Right ventricle myocardium superior (tissue), 1 donor: Measurements from ENCODE around the gene SEC14L5. TPM values are rescaled to one million over a fixed set of nuclear protein-coding genes. Genes with fewer than 3 reads are reported as not detected.

Experiments used
- ATAC-seq: fragments of 200-7000 bp; cut with Tn5 transposase; one replicate; pipeline ENCODE4 v1.9.1; 2020; ENCODE audit warnings: mild to moderate bottlenecking; ENCODE audit not compliant: poor library complexity
- DNase-seq: peaks from one replicate; pipeline ENCODE4 v3.0.0-alpha.2; 2020
- intact Hi-C: fragments of 100-400 bp; cut with DNase I; formaldehyde crosslinking; loops from one replicate; pipeline ENCODE4 v1.11.2; 2022
- total RNA-seq: library from RNA; stranded (reverse); fragmentation: NEBNext Ultra II Directional; extraction: Animal tissue kit (Norgen Biotek cat#: 25700); gene quantifications from one replicate; pipeline ENCODE4 v1.2.1, GENCODE V29; 2021
- donor health status: DM: no; HTN: yes; CAD: no; lungs with severe emphysema.

The SEC14L5 gene
- total RNA-seq, 1 donor from 2014 or later: 26.2 TPM

DNA sequence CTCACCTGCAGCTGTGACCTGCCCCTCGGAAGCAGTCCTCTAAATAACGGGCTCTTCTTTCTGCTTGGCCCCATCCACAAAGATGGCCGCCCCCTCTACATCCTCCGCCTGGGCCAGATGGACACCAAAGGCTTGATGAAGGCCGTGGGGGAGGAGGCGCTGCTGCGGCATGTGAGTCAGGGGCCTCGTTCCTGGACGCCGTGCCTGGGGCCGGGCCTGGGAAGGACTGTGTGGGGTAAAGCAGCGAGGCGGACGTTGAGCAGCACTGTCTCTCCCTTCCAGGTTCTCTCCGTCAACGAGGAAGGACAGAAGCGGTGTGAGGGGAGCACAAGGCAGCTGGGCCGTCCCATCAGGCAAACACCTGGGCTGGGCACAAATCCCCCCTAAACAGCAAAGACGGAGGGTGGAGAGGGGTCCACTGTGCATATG, 42.5 kb downstream of the SEC14L5 start:
- no peak for ATAC-seq
- DNase-seq: no peak
- intact Hi-C loops: no loop called here

DNA sequence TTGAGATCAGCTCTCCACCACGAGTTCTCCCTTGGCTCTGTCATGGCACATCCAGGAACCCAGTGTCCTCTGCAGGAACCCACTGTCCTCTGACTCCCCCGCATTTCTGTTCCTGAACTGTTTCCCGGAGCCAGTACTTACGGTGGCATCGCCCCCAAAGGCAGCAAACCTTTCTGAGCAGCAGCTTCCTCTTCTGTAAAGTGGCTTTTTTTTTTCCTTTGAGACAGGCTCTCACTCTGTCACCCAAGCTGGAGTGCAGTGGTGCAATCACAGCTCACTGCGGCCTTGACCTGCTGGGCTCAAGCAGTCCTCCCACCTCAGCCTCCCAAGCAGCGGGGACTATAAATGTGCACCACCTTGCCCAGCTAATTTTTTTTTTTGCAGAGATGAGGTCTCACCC, 43.4 kb downstream of the SEC14L5 start:
- intact Hi-C loops: no loop called here
- DNase-seq (no peak), ATAC-seq (no peak)

DNA sequence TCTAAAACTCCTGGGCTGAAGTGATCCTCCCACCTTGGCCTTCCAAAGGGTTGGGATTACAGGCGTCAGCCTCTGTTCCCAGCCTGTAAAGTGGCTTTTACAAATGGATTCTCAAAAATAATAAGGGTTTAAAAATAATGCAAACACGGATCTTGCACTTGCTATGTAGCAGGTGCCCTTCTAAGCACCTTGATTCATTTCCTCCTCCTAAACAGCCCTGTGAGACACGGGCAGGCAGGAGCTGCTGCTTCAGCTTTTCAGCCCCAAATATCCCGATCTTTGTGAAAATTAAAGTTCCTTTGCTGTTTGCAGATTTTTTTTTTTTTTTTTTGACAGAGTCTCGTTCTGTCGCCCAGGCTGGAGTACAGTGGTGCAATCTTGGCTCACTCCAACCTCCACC, 43.9 kb downstream of the SEC14L5 start:
- intact Hi-C loops: no loop called here
- no peak for DNase-seq

DNA sequence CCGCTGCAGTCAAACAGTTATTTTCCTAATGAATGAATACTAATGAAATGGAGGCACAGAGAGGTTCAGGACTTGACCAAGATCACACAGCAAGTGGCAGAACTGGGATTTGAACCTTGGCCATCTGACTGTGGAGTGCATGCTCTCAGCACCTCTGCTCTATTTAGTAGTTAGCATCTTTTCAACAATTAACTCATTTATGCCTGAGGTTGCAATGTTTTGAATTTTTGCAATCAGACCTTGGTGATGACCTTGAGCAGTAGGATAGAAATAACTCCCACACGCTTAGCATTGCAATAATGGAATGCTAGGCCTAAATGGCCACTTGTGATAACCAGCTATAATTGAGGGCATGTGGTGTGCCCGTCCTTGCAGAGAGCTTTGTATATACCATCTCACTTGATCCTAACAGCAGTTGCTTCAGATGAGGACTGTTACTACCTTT, 44.6 kb downstream of the SEC14L5 start:
- ATAC-seq: peak; percentile 73
- intact Hi-C loops: no loop called here
- no peak for DNase-seq

More for the DNA sequence above, 43.9 kb downstream of the SEC14L5 start:
- no peak for ATAC-seq

DNA sequence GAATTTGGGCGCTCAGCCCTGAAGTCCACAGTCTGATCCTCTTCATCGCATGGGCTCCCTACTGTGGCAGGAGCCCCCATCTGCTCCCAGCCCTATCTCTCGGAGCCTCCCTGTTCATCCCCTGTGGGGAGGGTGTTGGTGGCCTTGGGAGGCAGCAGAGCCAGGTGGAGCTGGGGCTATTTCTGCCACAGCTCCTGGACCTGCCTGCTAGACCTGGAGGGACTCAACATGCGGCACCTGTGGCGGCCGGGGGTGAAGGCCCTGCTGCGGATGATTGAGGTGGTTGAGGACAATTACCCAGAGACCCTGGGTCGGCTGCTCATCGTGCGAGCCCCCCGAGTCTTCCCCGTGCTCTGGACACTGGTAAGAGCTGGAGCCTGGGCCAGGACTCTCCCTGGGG, 45.1 kb downstream of the SEC14L5 start:
- DNase-seq: no peak

DNA sequence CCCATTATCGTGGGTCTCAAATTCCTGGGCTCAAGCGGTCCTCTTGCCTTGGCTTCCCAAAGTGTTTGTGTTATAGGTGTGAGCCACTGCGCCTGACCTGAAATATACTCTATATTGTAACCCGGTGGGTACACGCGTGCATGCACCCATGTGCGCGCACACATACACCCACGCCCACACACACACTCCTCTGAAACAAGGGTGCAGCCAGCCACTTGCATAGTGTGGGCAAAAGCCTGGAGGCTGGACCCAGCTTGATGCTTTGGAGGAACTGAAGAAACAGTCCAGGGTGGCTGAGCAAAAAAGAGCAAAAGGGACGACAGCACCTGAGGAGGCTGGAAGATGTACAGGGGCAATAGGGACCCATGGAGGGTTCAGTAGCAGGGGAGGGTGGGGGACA, 45.7 kb downstream of the SEC14L5 start:
- no peak for DNase-seq
- intact Hi-C loops: no loop called here
- ATAC-seq: peak; percentile 30

More for the DNA sequence above, 45.1 kb downstream of the SEC14L5 start:
- peak; percentile 42 for ATAC-seq
- intact Hi-C loops: no loop called here

DNA sequence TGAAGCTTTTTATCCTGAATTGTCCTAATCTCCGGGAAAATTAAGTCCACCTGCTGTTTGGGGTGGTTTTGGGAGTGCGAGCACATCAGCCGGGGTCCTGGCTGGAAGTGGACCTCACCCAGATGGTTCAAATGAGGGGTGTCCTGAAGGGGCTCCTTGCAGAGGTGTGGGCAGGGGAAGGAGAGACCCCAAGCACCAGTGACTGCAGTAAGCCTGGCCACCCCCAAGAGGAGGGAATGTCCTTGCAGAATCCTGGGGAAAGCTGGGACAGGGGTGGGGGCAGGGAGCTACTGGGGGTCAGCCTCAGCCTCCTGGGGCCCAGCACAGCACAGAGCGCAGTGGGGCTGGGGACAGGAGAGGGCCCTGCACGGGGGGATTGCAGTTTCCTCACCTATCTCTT, 46.2 kb downstream of the SEC14L5 start:
- intact Hi-C loops: no loop called here
- ATAC-seq (peak; percentile 19), DNase-seq (no peak)

DNA sequence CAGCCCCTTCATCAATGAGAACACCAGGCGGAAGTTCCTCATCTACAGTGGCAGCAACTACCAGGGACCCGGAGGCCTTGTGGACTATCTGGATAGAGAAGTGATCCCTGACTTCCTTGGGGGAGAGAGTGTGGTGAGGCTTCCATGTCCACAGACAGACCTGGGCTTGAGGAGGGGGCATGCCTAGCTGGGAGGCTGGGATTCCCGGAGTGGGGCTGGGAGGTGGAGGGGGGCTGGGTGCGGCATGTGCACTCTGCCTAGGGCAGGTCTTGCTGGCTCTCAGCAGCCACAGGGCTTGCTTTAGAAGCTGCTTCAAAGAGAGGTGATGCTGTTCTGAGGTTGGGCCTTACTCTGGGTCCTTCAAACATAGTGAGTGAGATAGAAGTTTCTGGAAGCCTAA, 47.8 kb downstream of the SEC14L5 start:
- intact Hi-C loops: no loop called here
- no peak for ATAC-seq

DNA sequence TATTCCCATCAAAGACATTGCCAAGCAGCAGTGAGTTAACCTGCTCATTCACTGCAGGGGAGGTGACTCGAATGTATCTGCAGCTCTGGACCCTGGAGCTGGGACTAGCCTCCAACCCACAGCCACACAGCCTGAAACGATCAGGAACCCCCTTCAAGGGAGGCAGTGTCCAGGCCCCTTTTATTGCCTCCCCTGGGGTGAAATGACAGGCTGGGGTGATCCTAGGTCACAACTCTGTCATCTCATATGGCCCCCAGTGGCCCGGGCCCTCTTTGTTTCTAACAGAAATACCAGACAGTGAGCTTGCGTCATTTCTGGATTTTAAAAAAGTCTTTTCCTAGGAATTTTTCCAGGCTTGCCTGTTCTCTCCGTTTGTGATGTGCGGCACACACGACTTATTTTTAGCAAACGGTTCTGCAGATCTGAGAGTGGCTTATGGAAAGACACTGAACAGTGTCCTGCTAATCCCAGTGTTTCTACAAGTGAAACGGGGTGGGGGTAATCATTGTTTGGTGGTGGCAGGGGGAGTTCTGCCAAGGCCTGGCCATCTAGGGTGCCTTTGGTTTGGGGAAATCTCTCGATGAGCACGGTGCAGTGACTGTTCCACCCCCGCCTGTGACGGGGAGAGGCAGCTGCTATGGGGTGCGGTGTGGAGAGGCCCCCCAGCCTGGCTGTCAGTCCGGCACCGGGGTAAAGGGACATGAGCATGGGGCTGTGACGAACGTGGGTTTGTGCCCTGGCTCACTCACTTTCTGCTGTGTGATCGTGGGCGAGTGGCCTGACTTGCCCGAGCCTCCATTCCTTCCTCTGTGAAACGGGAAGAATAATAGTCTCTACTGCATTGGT, 48.4 kb downstream of the SEC14L5 start:
- DNase-seq (no peak), ATAC-seq (no peak)
- intact Hi-C loops: no loop called here

More for the DNA sequence above, 47.8 kb downstream of the SEC14L5 start:
- no peak for DNase-seq

DNA sequence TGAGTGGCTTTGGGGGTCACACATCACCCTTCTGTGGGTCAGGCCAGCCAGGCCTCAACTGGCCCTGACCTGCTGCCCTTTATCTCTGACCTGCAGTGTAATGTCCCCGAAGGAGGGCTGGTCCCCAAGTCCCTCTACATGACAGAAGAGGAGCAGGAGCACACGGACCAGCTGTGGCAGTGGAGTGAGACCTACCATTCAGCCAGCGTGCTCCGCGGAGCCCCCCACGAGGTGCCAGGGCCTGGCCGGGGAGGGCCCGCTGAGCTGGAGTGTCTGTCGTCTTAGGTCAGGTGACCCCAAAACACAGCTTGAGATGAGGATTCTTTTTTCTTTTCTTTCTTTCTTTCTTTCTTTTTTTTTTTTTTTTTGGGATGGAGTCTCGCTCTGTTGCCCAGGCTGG, 49.1 kb downstream of the SEC14L5 start:
- DNase-seq: no peak
- intact Hi-C loops: no loop called here
- ATAC-seq: no peak

DNA sequence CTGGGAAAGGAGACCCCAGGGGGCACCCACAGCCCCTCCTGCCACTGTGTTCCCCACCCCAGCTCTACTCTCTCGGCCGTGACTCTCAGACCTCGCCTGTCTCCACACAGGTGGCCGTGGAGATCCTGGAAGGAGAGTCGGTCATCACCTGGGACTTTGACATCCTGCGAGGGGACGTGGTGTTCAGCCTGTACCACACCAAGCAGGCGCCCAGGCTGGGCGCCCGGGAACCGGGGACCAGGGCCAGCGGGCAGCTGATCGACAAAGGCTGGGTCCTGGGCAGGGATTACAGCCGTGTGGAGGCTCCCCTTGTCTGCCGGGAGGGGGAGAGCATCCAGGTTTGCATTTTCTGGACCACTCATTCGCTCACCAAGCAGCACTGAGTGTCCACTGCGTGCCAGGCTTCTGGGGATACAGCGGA, 50.2 kb downstream of the SEC14L5 start:
- ATAC-seq (no peak), DNase-seq (no peak)
- intact Hi-C loops: no loop called here

DNA sequence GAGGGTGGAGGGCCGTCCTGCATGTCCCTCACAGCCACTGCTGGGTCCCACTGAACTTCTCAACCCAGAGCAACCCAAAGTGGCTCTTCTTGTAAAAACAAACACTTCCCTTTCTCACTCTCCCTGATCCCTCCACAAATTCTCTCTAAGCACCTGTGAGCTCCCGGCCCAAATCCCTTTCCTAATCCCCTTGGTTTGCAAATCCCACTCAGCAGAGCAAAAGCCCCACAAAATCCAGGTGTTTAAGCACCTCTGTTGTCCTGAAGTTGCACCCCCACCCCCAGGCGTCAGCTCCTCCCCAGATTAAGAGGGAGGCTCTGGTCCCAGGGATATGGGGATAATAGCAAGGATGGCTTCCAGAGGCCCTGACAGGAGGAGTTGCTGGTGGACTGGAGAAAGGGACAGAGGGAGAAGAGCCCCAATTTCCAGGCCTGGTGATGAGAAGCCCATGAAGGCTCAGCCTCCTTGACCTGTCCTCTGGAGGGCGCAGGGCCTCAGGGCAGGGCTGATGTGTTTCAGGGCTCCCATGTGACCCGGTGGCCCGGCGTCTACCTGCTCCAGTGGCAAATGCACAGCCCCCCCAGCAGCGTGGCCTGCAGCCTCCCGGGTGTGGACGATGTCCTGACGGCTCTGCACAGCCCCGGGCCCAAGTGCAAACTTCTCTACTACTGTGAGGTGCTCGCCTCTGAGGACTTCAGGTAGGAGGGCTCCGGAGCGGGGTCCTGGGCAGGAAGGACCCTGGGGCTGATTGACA, 52.6 kb downstream of the SEC14L5 start:
- DNase-seq (no peak), ATAC-seq (no peak)
- intact Hi-C loops: no loop called here

DNA sequence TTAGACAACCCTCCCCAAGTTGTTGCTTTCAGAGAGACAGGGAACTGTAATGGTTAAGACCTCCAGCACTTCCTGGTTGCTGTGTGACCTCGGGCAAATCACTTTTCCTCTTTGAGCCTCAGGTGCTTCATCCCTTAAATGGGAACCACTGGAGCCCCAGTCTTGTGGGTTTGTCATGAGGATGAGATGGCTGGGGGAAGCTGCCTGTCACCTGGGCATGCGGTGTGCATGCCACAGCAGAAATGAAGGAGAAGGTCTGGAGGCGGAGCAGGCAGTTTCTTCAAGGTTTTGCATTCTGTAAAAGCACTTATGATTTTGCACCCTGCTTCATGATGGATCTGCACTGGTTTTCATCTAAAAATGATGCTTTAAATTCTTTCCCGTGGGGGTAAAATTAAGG, 53.5 kb downstream of the SEC14L5 start:
- intact Hi-C loops: no loop called here
- ATAC-seq: no peak
- DNase-seq: no peak

DNA sequence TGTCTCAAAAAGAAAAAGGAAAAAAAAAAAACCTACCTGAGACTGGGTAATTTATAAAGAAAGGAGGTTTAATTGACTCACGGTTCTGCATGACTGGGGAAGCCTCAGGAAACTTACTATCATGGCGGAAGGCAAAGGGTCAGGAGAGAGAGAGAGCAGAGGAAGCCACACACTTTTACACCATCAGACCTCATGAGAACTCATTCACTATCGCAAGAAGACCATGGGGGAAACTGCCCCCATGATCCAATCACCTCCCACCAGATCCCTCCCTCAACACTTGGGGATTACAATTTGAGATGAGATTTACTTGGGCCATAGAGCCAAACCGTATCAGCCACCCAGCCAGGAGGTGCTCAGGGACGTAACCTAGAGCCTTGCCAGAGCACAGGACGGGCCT, 54.8 kb downstream of the SEC14L5 start:
- DNase-seq (no peak), ATAC-seq (no peak)
- intact Hi-C loops: no loop called here

DNA sequence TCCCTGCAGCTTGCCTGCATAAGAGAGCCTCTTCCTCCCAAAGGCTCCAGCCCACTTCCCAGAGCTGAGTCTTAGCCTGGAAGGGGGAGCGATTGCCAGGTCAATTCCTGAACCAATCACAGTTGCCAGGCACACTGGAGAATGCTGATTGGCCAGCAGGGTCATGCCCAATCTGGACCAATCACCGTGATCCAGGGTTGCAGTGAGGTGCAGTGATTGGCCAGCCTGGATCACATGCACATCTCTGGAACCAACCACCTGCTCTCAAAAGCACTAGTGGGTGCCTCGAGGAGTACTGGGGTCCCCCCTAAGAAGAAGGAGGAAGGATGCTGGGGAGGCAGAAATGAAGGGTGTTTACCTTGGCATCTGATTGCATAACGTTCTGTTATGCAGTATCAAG, 57.2 kb downstream of the SEC14L5 start:
- intact Hi-C loops: no loop called here
- ATAC-seq: no peak

DNA sequence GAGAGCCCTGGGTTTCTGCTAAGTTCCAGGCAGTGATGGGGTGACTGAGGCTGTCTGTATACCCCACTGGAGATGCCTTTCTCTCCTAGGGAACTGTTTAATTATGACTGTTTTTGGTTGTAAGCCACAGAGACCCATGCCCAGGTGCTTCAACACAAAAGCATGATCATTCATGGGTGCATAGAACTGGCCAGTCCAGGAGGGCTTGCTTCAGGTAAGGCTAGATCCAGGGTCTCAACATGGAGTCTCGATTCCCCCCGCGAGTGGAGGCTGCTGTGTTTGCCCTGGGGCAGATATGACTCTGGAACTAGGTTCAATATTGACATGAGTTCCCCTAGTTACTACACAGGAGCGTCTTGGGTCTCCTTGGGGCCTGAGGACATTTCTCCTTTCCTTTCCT, 57.8 kb downstream of the SEC14L5 start:
- no peak for ATAC-seq
- intact Hi-C loops: no loop called here
- no peak for DNase-seq

More for the DNA sequence above, 57.2 kb downstream of the SEC14L5 start:
- no peak for DNase-seq

DNA sequence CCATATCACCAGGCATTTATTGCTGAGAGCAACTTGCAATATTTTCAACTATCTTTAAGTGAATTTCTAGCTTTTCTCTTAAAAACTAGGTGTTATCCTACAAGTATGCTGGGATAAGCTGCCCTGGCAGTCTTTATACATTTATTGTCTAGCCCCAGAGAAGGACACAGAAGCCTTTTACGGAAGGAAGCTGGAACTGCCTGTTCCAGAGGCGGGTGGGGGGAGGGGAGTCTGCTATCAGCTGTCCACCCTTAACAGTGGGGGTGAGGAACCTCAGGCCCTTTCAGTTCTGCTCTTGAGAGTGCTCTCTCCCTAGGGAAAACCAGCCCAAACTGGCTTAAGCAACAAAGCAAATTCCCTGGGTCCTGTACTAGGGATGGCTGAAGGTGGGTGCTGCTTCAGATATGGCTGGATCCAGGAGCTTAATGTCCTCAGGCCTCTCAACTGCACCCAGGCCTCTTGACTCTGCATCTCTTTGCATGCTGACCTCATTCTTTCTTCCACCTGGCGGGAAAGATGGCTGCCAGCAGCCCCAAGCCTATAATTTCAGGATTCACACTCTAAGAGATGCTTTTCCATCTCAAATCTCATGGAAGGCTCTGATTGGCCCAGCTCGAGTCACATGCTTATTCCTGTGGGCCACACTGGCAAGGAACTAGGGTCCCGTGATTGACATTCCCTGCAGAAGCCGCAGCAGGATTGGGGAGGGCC, 59.0 kb downstream of the SEC14L5 start:
- DNase-seq: no peak
- intact Hi-C loops: no loop called here
- ATAC-seq: peak; percentile 4

DNA sequence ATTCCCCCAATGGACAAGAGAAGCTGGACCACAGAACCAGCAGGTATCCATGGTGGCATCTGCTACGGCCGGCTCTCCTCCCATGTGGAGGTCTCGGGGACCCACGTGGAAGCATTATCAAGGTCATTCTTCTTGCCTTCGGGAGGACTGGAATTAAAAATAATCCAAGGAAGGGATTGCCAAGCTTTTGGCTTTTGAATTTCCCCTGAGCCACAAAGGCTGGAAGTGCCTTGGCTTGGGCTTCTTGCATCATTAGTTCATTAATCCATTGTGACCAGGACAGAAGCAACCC, 59.5 kb downstream of the SEC14L5 start:
- ATAC-seq: no peak
- intact Hi-C loops: no loop called here
- DNase-seq: no peak

DNA sequence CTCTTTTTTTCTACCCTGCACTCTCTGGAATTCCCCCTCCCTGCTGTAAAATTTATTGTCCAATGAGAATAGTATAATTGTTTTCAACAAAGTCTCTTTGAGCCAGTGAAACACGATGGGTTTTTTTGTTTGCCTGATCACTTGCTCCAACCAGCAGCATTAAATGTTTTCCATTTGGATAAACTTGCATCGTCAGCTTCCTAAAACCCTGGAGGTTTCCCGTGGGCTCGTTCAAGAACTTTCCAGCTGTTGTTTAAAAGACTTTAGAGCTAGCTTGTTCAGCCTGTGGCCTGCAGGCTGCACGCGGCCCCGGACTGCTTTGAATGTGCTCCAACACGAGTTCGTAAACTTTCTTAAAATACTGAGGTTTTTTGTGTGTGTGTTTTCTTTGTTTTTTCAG, 60.7 kb downstream of the SEC14L5 start:
- intact Hi-C loops: no loop called here
- ATAC-seq: no peak
- DNase-seq: no peak

DNA sequence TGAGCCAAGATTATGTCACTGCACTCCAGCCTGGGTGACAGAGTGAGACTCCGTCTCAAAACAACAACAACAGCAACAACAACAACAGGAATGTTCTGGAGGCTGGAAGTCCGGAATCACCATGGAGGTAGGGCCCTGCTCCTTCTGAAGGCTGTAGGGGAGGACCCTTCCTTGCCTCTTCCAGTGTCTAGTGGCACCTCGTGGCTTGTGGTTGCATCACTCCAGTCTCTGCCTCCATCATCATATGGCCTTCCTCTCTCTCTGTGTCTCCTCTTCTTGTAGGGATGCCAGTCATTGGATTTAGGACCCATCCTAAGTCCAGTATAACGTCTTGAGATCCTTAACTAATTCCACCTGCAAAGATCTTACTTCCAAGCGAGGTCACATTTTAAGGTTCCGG, 61.6 kb downstream of the SEC14L5 start:
- DNase-seq (no peak), ATAC-seq (no peak)
- intact Hi-C loops: no loop called here
